HEK293T (cell line): ENCODE data around the gene TSEN15.
"Not testable (repeated sequence)": the region's sequence is repeated elsewhere in the genome, so short reads cannot be mapped to it uniquely, and the experiment has no call there.

Experiments
- CTCF ChIA-PET: fragments of 350-600 bp; formaldehyde crosslinking; extraction: SDS; loops from one replicate; lab custom pipeline; 2021; ENCODE audit warnings: antibody characterized with exemption, inconsistent platforms; lab: Yijun Ruan, JAX
- POLR2A ChIA-PET: fragments of 350-600 bp; formaldehyde crosslinking; extraction: SDS; loops from one replicate; lab custom pipeline; 2020; ENCODE audit warnings: antibody characterized with exemption, inconsistent platforms; lab: Yijun Ruan, JAX
- DNase-seq: peaks from one replicate; pipeline ENCODE4 v3.0.0; 2012; ENCODE audit warnings: mixed read lengths; ENCODE audit errors: extremely low spot score
- ARNT ChIP-seq: fragments of 450-650 bp; IDR thresholded peaks from 2 replicates; pipeline ENCODE4 v1.6.1; 2017; ENCODE audit warnings: mild to moderate bottlenecking
- BHLHE40 ChIP-seq: fragments of 450-650 bp; IDR thresholded peaks from 2 replicates; pipeline ENCODE4 v1.6.1; 2016; ENCODE audit warnings: mild to moderate bottlenecking, moderate library complexity, borderline replicate concordance
- CTBP1 ChIP-seq: fragments of 450-650 bp; IDR thresholded peaks from 2 replicates; pipeline ENCODE4 v1.6.1; 2016; ENCODE audit warnings: borderline replicate concordance
- ELF4 ChIP-seq: fragments of 450-650 bp; IDR thresholded peaks from 2 replicates; pipeline ENCODE4 v1.6.1; 2017; ENCODE audit warnings: antibody characterized with exemption
- FOXA1 ChIP-seq: fragments of 450-650 bp; IDR thresholded peaks from 2 replicates; pipeline ENCODE4 v1.6.1; 2016; ENCODE audit warnings: mild to moderate bottlenecking
- FOXK2 ChIP-seq: fragments of 450-650 bp; IDR thresholded peaks from 2 replicates; pipeline ENCODE4 v1.6.1; 2016; ENCODE audit warnings: mild to moderate bottlenecking
- FOXM1 ChIP-seq: fragments of 450-650 bp; IDR thresholded peaks from 2 replicates; pipeline ENCODE4 v1.6.1; 2017; ENCODE audit warnings: mild to moderate bottlenecking, borderline replicate concordance
- HDGF ChIP-seq: fragments of 450-650 bp; IDR thresholded peaks from 2 replicates; pipeline ENCODE4 v1.6.1; 2017; ENCODE audit warnings: antibody characterized with exemption, borderline replicate concordance
- L3MBTL2 ChIP-seq: fragments of 450-650 bp; conservative IDR thresholded peaks from 2 replicates; pipeline ENCODE4 v1.6.1; 2016; ENCODE audit warnings: mild to moderate bottlenecking
- LEF1 ChIP-seq: fragments of 450-650 bp; IDR thresholded peaks from 2 replicates; pipeline ENCODE4 v1.6.1; 2017; ENCODE audit warnings: mild to moderate bottlenecking, borderline replicate concordance
- NFRKB ChIP-seq: fragments of 450-650 bp; IDR thresholded peaks from 2 replicates; pipeline ENCODE4 v1.6.1; 2016; ENCODE audit warnings: mild to moderate bottlenecking, moderate library complexity
- SP1 ChIP-seq: fragments of 450-650 bp; IDR thresholded peaks from 2 replicates; pipeline ENCODE4 v1.6.1; 2017
- SUZ12 ChIP-seq: fragments of 450-650 bp; IDR thresholded peaks from 2 replicates; pipeline ENCODE4 v1.6.1; 2016; ENCODE audit warnings: mild to moderate bottlenecking
- TARDBP ChIP-seq: fragments of 450-650 bp; IDR thresholded peaks from 2 replicates; pipeline ENCODE4 v1.6.1; 2016
- ZNF384 ChIP-seq: fragments of 450-650 bp; IDR thresholded peaks from 2 replicates; pipeline ENCODE4 v1.6.1; 2016
- TF ChIP-seq, protein P1 (sequence below): fragments of 450-650 bp; IDR thresholded peaks from 2 replicates; pipeline ENCODE4 v1.6.1; 2016

Gene TSEN15

DNA sequence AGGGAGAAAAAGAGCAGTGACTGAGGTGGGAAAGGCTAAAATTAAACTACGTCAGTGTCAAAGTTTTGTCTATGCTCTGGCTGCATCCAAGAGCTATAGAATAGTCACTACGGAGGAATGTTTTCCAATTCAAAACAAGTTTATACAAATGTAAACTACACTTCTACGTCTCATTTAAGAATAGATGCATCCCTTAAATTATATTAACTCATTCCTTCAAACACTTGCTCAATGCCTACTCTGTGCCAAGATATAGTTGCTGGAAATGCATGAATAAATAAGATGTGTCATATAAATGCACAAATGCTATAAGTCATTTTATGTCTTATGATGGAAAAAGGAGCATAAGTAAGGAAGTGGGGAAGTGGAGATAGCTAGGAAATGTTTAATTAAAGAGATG, 9.8 kb upstream of the TSEN15 start:
- no peak for DNase-seq
- ChIA-PET POLR2A (interaction anchor here (8.2 kb wide), 1 partner anchor 10 kb away, joined by 45 read pairs; the partner anchor contains the start of gene TSEN15), CTCF (no interaction called here)
- TF ChIP-seq ARNT (no peak), SUZ12 (no peak), SP1 (no peak), FOXK2 (no peak)

- CTCF ChIA-PET, DNase-seq: not testable (repeated sequence)
- POLR2A ChIA-PET = interaction anchor here (8.2 kb wide), 1 partner anchor 8 kb away, joined by 45 read pairs; the partner anchor contains the start of gene TSEN15
These were observed 8.2 kb upstream of the TSEN15 start for GRCh38 chr1:184043315-184043714.

DNA sequence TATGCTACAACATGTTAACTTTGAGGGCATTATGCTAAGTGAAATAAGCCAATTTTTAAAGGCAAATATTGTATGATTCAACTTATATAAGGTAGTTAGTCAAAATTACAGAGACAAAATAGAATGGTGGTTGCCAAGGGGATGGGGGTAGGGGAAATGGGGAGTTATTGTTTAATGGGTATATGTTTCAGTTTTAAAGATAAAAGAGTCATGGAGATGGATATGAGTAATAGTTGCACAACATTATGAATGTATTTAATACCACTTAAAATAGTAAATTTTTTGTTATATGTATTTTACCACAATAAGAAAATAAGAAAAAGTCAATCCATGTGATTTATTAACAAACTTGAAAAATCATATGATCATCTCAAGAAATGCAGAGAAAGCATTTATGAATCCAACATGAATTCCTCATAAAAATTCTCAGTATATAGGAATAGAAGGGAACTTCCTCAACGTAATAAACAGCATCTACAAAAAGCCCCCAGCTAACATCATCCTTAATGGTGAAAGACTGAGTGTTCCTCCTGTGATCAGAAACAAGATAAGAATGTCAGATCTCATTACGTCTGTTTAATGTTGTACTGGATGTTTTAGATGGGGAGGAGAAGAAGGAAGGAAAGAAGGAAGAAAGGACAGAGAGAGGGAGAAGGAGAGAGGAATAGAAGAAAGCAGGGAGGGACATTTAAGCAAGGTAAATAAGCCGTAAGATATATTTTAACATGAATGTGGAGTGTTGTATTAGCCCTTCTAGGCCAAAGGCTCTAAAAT, 6.7 kb upstream of the TSEN15 start:
- ChIA-PET POLR2A (no interaction called here), CTCF (no interaction called here)
- DNase-seq = no peak
- TF ChIP-seq TARDBP (no peak), ARNT (no peak), HDGF (no peak), ELF4 (no peak), L3MBTL2 (no peak), SUZ12 (no peak), FOXK2 (no peak), NFRKB (no peak), LEF1 (no peak), FOXA1 (no peak), SP1 (no peak), CTBP1 (no peak), ZNF384 (no peak)
- TF ChIP-seq, protein P1, sequence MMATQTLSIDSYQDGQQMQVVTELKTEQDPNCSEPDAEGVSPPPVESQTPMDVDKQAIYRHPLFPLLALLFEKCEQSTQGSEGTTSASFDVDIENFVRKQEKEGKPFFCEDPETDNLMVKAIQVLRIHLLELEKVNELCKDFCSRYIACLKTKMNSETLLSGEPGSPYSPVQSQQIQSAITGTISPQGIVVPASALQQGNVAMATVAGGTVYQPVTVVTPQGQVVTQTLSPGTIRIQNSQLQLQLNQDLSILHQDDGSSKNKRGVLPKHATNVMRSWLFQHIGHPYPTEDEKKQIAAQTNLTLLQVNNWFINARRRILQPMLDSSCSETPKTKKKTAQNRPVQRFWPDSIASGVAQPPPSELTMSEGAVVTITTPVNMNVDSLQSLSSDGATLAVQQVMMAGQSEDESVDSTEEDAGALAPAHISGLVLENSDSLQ = no peak

DNA sequence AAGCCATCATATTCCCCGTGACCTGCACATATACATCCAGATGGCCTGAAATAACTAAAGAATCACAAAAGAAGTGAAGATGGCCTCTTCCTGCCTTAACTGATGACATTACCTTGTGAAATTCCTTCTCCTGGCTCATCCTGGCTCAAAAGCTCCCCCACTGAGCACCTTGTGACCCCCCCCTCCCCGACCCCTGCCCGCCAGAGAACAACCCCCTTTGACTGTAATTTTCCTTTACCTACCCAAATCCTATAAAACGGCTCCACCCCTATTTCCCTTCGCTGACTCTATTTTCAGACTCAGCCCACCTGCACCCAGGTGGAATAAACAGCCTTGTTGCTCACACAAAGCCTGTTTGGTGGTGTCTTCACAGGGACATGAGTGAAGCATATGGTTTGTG, 4.0 kb upstream of the TSEN15 start:
- DNase-seq, POLR2A ChIA-PET, CTCF ChIA-PET: not testable (repeated sequence)

- no peak for TF ChIP-seq SP1
- TF ChIP-seq ZNF384 = no peak
- TF ChIP-seq LEF1 = no peak
- POLR2A ChIA-PET = no interaction called here
- CTCF ChIA-PET = no interaction called here
- DNase-seq = no peak
These were observed 2.8 kb upstream of the TSEN15 start for GRCh38 chr1:184048561-184049240.

GRCh38 chr1:184049291-184049690, 2.2 kb upstream of the TSEN15 start:
- ChIA-PET POLR2A (no interaction called here), CTCF (no interaction called here)
- TF ChIP-seq BHLHE40 = no peak
- TF ChIP-seq L3MBTL2 = 0 out of 2 replicates have a peak, but pooled peaks have one; percentile 18
- no peak for DNase-seq

- DNase-seq = no peak
- TF ChIP-seq L3MBTL2 (no peak), FOXK2 (no peak), ELF4 (no peak), BHLHE40 (no peak), LEF1 (no peak), CTBP1 (no peak), SP1 (no peak), ZNF384 (no peak)
- TF ChIP-seq, protein P1 = no peak
- POLR2A ChIA-PET = interaction anchor here (1.1 to 2.6 kb wide), 3 partner anchors 11 to 25 kb away, joined by 4 to 45 read pairs (median 5); partner anchors contain the start of gene COLGALT2
- CTCF ChIA-PET = no interaction called here
These were observed 1.6 kb upstream of the TSEN15 start for GRCh38 chr1:184049836-184050468.

GRCh38 chr1:184050636-184051035, 894 bp upstream of the TSEN15 start:
- no peak for TF ChIP-seq ELF4
- TF ChIP-seq TARDBP = no peak
- TF ChIP-seq SP1 = no peak
- no peak for TF ChIP-seq FOXM1
- TF ChIP-seq ARNT = no peak
- TF ChIP-seq, protein P1 = no peak
- TF ChIP-seq FOXK2 = no peak
- no peak for TF ChIP-seq L3MBTL2
- DNase-seq = no peak
- ChIA-PET POLR2A (interaction anchor here (1.1 to 2.6 kb wide), 6 partner anchors 10 to 36 kb away, joined by 4 to 45 read pairs (median 6); partner anchors contain the start of gene COLGALT2), CTCF (no interaction called here)
